ENCODE data around the gene ETS1.

- TF ChIP-seq CTCF (IDR thresholded peaks at IDR 0.05; ENCODE audit: poor library complexity) = no peak
- TF ChIP-seq EZH2 (IDR thresholded peaks at IDR 0.05; ENCODE audit: borderline replicate concordance) = no peak
- TF ChIP-seq EZH2phosphoT487 (IDR thresholded peaks at IDR 0.05; ENCODE audit: low read depth, severe bottlenecking, unreplicated experiment) = no peak
These were observed 94.3 kb downstream of the ETS1 start for GRCh38 chr11:128492903-128493569.
